22Rv1 (cell line): ENCODE results near the gene SHC1.
A peak's percentile ranks its signal among the peaks of the same experiment; 100 is the strongest.

Experiments
- H3K27ac ChIP-seq: fragments of 450-650 bp; 2 replicates; pipeline ENCODE4 v1.5.1; 2017
- ZFX ChIP-seq: fragments of 450-650 bp; IDR thresholded peaks from 2 replicates; pipeline ENCODE4 v1.6.1; 2017; ENCODE audit warnings: antibody characterized with exemption, borderline replicate concordance
- TF ChIP-seq, protein P1 (sequence below): fragments of 450-650 bp; IDR thresholded peaks from 2 replicates; pipeline ENCODE4 v1.5.1; 2017; ENCODE audit warnings: mild to moderate bottlenecking

The SHC1 gene

DNA sequence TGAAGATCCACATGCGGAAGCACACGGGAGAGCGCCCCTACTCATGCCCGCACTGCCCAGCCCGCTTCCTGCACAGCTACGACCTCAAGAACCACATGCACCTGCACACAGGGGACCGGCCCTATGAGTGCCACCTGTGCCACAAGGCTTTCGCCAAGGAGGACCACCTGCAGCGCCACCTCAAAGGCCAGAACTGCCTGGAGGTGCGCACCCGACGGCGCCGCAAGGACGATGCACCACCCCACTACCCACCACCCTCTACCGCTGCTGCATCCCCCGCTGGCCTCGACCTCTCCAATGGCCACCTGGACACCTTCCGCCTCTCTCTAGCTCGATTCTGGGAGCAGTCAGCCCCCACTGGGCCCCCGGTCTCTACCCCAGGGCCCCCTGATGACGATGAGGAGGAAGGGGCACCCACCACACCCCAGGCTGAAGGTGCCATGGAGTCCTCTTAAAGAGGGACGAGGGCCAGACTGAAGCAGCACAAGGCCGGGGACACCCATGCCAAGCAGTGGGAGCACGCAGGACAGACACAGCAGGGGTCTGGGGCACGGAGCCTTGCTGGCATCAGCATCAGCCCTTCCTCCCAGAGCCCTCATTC lies 45.8 kb upstream of the SHC1 start:
- no peak for TF ChIP-seq ZFX
- TF ChIP-seq, protein P1, sequence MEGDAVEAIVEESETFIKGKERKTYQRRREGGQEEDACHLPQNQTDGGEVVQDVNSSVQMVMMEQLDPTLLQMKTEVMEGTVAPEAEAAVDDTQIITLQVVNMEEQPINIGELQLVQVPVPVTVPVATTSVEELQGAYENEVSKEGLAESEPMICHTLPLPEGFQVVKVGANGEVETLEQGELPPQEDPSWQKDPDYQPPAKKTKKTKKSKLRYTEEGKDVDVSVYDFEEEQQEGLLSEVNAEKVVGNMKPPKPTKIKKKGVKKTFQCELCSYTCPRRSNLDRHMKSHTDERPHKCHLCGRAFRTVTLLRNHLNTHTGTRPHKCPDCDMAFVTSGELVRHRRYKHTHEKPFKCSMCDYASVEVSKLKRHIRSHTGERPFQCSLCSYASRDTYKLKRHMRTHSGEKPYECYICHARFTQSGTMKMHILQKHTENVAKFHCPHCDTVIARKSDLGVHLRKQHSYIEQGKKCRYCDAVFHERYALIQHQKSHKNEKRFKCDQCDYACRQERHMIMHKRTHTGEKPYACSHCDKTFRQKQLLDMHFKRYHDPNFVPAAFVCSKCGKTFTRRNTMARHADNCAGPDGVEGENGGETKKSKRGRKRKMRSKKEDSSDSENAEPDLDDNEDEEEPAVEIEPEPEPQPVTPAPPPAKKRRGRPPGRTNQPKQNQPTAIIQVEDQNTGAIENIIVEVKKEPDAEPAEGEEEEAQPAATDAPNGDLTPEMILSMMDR: no peak
- peak overlapping the region; percentile 98 for H3K27ac ChIP-seq

- H3K27ac ChIP-seq: peak overlapping the region; percentile 98
- TF ChIP-seq ZFX: no peak
- TF ChIP-seq, protein P1: no peak
Observed at GRCh38 chr1:155015527-155016230, 45.1 kb upstream of the SHC1 start.

GRCh38 chr1:155014709-155015508 lies 44.4 kb upstream of the SHC1 start:
- no peak for TF ChIP-seq ZFX
- TF ChIP-seq, protein P1: no peak

DNA sequence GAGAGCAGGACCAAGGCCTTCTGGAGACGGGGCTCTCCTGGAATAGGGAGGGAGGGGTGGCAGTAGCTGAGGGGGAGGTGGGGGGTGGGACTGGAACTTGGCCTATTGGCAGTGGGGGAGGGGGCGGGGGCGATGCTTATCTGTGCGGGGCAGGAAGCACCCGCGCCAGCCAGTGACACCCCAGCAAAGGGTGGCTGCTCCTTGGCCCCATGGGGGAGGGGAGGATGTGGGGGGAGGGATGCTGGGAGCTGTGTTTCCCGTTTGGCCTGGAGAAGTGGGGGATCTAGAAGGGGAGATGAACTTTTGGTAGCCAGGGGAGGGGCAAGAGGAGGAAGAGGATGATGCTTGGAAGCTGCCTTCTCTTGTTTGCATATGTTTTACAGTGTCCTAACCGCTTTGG lies 43.1 kb upstream of the SHC1 start:
- TF ChIP-seq, protein P1: no peak
- TF ChIP-seq ZFX: no peak
- H3K27ac ChIP-seq: peak overlapping the region; percentile 98

More at GRCh38 chr1:155014709-155015508, 44.4 kb upstream of the SHC1 start:
- peak overlapping the region; percentile 98 for H3K27ac ChIP-seq

DNA sequence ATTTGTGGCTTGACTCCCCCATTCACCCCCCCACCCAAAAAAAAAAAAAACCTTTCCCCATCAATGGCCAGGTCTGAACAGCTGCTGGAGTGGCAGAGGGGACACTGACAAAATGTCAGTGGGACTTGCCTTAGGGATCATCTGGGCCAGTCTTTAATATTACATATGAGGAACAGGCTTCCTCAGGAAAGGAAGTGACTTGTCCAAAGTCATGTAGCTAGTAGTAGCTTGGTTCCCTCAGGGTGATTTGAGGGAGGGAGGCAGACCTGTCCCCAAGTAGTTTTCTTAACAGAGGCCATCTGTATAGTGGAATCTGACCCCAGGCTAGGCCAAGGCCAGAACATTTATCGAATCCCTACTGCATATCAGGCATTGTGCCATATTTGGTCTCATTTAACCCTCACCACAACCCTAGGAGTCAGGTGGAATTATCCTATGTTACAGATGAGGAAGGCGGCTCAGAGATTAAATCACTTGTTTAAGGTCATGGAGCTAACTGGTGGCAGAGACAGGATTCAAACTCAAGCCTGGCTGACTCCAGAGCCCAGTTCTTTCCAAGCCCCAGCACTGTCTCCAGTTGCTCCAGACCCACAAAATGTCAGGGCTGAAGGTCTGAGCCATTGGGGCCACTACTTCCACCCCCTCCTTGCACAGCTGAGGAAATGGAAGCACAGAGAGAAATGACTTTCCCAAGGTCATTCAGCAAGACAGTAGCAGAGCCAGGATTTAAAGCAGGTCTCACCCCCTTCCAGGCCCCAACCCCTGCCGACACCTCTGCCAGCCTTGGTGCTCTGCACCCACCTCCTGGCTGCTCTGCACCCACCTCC lies 42.4 kb upstream of the SHC1 start:
- TF ChIP-seq, protein P1: no peak
- TF ChIP-seq ZFX: no peak
- H3K27ac ChIP-seq: peak overlapping the region; percentile 98

GRCh38 chr1:155012026-155012546 lies 41.5 kb upstream of the SHC1 start:
- H3K27ac ChIP-seq: peak overlapping the region; percentile 98
- TF ChIP-seq ZFX: no peak
- TF ChIP-seq, protein P1: no peak
